Endometrial microvascular endothelial cells (primary cell): ENCODE results near the gene FLYWCH2. TPM values are rescaled to one million over a fixed set of nuclear protein-coding genes. Genes with fewer than 3 reads are reported as not detected.

ENCODE experiments used
- in situ Hi-C: cut with HindIII; loops from 2 replicates; pipeline ENCODE4 v1.10.0; 2017; ENCODE audit warnings: low sequenced_read_pairs, low pct_unique_long_range_greater_than_20kb; ENCODE audit errors: inconsistent ontology term
- total RNA-seq: library from RNA; depleted of rRNA; stranded (reverse); fragments of >200 nt; gene quantifications from one replicate; pipeline ENCODE4 v1.2.3, GENCODE V29; 2015; ENCODE audit errors: inconsistent ontology term

The FLYWCH2 gene
- total RNA-seq, 1 donor from 2014 or later, result 44.1 TPM

DNA sequence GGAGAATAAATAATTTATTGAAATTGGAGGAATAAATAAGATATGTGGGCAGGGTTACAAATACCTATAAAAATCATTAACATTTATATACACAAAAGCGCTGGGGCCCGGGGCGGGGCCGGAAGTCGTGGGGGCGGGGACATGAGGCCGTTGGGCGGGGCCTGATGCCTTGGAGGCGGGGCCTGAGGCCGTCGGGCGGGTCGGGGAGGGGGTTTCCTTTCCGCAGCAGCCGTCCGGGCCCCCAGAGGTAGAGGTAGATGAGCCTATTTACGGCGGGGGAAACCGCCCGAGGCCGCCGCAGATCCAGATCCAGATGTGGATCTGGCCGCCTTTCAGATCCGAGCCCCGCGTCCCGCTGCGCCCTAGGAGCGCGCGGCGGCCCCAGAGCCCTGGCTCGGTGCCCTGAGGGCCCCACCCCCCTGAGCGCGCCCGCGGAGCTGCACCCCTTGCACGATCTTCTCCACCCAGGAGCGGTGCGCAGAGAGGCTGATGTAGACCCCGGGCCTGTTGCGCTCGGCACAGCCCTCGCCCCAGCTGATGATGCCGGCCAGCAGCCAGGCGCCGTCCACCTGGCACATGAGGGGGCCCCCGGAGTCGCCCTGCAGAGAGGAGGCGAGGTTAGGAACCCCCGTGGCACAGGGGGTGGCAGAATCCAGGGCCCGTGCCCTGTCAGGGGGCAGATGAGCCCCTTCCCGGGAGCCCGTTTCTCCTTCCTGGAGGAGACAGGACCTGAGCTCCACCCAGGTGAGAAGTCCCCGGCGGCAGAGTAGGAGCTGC, 30.1 kb upstream of the FLYWCH2 start:
- in situ Hi-C loops, result no loop called here

DNA sequence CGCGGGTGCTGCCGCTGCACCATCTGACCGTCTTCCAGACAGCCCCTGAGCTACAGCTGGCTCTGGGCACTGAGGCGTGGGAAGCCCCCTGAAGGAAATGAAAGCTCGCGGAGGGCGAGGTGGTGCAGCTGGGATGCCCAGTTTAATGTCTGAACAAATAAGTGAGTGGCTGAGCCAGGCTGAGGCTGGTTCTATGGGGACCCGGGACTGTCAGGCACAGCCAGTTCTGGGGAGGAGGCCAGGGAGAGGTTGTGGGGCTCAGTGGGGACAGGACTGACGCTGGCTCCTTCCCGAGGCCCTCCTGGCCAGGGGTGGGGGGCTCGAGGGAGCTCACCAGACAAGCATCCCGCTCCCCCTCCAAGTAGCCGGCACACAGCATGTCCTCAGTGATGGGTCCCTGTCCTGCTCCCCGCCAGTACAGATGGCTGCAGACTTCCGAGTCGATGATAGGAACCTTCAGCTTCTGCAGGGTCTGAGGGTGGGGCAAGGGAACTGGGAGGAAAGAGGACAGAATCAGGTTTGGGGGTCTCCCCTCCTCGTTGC, 29.4 kb upstream of the FLYWCH2 start:
- in situ Hi-C loops, result no loop called here

DNA sequence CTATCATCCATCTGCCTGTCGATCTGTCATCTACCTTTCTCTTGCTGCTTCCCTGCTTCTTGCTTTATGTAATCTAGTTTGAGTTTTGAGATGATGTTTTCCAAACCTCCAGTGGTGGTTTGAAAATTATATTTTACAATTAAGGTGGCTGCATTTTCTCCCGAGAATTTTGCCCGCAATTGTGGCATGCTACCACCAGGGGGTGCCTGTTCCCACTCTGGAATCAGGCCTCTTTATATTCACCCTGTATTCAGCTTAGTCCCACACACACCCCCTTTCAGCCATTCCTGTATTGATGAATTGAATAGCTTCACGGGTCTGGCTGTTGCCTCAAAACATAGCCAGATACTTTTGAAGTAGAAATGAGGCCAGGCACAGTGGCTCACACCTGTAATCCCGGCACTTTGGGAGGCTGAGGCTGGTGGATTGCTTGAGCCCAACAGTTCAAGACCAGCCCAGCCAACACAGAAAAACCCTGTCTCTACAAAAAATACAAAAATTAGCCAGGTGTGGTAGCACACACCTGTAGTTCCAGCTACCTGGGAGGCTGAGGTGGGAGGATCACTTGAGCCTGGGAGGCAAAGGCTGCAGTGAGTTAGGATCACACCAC, 28.2 kb upstream of the FLYWCH2 start:
- in situ Hi-C loops, result no loop called here

DNA sequence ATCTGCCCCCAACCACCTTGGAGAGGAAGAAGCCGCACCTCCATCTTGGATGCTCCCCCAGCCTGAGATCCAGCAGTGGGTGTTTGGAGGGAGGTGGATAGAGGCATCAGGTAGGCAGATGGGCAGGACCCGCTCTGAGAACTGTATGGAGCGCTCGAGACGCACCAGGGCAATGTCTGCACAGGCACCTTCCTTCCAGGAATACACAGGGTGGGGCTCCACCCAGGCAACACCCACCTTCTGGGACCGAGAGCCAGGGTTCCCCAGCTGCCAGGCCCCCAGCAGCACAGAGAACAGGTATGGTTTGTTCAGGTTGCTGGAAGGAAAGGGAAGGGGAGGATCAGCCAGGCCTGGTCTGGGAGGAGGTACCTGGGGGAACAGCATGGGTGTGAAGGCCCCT, 27.5 kb upstream of the FLYWCH2 start:
- in situ Hi-C loops, result no loop called here

DNA sequence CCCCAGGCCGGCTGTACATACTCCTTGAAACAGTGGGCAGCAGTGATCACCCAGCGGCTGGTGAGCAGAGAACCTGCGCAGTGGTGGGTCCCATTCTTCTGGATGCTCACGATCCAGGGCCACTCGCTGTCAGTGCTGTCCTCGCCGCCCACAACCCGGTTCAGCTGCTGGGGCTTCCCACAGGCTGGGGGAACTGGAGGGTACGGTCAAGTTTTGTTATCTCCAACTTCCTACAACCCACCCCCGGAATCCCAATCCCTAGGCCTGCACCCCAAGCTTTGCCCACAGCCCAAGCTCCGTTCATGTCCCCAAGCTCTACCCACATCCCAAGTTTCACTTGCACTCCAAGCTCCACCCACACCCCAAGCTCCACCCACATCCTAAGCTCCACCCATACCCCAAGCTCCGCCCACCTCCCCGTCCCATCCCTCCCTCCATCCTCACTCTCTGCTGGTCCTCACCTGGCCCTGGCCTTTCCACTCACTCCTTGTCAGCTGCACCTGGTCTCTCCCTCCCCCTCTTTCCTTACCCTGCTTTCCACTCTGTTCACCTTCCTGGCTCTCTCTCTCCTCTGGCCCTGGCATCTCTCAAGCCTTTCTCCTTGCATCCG, 26.8 kb upstream of the FLYWCH2 start:
- in situ Hi-C loops, result no loop called here

DNA sequence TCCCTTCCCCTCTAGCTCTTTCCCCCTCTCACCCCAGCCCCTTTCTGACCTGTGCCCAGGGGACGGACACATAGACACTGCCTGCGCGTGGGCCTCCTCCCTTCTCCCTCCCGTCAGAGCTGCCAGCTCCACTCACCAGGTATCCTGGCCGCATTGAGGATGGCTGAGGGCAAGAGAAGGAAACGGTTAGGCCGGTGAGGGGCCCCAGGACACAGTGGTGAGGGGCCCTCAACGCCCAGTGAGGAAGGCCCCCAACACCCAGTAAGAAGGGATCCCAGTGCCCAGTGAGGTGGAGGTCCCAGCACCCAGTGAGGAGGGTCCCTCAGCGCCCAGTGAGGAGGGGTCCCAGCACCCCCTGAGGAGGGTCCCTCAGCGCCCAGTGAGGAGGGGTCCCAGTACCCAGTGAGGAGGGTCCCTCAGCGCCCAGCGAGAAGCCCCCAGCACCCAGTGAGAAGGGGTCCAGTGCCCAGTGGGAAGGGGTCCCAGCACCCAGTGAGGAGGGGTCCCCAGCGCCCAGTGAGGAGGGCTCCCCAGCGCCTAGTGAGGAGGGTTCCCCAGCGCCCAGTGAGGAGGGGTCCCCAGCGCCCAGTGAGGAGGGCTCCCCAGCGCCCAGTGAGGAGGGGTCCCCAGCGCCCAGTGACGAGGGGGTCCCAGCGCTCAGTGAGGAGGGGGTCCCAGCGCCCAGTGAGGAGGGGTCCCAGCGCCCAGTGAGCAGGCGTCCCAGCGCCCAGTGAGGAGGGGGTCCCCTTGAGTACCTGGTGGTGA, 26.1 kb upstream of the FLYWCH2 start:
- in situ Hi-C loops, result no loop called here

DNA sequence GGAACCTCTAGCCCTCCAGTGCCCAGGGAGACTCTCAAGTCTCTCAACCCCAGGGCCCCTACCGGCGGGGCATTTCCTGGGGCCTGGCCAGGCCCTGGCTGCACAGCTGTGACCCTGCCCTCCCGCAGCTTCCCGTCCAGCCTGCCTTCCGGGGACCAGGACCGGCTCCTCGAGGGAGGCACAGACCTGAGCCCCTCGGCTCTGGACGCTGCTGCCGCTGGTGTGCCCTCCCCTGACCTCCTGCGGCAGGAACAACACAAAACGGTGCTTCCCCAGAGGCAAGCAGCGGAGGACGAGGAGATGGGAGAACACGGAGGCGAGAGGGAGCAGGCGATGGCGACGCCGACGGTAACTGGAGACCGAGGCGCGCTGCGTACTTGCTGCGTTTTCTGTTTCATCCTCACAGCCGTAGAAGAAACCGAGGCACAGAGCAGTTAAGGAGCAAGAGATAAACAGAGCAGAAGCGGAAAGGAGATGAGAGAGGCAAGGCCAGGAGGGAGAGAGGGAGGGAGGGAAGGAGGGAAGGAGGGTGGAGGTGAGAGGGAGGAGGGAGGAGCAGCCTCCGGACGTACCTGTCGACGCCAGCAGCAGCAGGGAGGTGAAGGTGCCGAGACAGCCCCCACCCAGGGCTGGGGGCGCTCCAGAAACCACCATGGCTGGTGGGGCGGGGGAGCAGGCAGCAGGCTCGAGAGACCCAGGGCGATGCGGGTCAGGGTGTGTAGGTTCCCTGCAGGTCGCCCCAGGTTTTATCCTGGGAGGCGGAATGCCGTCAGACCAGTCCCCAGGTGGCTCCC, 25.4 kb upstream of the FLYWCH2 start, which contains the start of gene PRSS22:
Gene PRSS22, minus strand, starts transcription at position 720 of the 794 bp plus-strand sequence. Its CDS starts 66 bp downstream, at position 654.
- in situ Hi-C loops, result no loop called here

DNA sequence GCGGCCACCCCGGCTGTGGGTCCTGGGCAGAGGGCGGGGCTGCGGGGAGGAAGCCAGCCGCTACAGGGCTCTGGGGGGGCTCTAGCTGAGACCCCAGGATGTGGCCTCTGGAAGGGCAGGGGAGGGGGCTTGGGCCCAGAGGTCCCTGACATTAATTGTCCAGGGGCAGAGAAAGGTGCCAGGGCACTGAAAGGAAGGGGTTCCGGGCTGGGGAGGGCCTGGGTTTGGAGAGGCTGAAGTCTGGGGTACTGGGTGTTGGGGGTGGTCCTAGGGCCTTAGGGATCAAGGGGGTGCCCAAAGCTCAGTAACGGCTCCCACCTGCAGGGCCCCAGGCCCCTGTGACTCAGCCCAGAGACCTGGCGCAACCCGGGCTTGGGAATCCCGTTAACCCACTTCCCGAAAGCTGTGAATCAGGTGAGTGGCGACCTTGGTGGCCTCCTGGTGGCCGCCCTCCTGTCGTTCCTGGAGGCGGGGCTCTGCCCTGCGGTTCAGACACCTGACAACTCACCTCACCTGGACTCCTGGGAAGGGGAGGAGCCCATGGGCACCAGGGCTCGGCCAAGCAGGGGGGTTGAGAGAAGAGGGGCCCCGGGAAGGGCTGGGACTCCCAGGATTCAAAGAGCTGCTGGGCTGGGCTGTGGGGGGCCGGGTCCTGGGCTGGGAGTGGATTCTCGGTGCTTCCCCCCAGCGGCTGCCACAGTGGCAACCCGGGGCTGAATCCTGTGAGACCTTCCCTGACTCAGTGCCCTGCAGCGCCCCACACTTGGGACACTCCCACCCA, 24.6 kb upstream of the FLYWCH2 start:
- in situ Hi-C loops, result no loop called here

DNA sequence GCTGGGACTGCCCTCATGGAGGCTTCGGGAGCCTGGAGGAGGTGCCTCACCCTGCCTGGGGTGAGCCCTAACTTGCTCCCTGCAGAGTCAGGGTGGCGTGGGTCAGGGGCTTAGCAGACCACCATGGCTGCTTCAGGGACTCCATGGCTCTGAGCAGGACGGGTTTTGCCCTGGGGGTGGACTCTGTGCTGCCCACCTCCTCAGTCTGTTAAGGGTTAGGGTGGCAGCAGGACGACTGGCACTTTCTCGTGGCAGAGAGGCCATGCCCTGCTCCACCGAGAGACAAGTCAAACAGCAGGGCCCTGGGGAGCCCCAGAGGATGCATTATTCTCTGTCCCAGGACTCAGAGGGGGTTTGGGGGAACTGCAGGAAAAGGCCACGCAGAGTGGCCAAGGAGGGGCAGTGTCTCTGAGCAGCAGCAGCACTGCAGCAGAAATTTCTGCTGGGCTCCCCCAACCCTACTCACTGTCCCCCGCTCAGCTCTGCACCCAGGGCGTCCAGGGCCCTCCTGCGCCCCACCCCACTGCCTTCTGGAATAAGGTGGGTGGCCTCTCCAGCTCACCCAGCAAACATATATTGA, 23.2 kb upstream of the FLYWCH2 start:
- in situ Hi-C loops, result no loop called here

DNA sequence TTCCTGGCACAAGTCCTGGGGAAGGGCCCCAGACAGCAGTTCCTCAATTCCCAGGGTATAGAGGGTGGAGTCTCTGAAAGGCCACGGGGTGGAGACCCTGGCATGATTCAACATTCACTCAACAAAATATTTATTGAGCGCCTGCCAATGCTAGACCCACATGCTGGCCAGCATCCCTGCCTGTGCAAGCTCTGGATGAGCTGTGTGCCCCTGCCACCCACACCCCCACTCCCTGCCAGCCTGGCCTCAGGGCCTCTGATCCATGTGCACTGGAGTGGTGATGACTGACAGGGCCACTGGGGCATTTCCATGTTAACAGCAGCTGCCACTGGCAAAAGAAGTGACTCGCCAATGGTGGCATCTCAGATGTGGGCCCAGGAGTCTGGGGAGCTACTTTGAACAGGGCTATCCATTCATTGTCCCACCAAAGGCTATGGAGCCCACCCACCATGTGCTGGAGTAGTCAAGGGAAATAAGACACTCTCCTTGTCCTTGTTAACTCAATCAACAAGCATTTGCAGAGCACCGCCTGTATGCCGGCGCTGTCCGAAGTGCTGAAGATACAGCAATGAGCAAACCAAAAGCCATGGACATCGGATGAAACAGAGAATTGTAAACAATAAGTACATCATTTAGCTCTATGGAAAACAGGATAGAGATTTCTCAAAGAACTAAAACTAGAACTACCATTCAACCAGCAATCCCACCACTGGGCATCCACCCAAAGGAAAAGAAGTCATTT, 22.0 kb upstream of the FLYWCH2 start:
- in situ Hi-C loops, result no loop called here

DNA sequence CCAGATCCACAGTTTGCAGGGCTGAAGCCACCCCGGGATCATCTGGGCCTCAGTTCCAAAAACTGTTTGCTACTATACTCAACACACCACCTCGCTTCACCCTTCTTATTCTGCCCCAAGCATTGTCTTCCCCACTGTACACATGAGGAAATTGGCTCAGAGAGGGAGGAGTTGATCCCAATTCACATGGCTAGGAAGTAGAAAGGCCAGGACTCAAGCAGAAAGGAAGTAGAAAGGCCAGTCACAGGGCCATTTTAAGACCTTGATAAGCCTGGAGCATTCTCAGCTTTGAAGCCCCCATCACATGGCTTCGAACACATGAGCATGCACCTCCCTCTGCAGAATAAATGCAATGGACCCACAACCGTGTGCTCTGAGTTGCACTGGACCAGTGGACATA, 17.4 kb upstream of the FLYWCH2 start:
- in situ Hi-C loops, result no loop called here

DNA sequence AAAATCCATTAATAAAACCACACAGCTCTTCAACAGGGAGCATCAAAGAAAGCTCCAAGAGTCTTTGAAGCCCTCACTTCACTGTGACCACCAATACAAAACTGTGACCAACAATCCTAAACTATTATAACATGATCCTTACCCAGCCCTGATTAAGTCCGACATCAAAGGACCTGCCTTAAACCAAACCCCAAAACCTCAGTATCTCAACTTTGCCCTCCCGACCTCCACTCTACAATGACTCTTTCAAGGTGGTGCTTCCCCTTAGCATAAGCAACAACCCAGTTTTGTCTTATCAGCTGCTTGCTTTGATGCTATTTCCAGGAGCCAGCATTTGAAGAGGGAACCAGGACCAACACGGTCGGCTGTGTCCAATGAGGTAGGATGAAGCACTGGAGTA, 16.6 kb upstream of the FLYWCH2 start:
- in situ Hi-C loops, result no loop called here

DNA sequence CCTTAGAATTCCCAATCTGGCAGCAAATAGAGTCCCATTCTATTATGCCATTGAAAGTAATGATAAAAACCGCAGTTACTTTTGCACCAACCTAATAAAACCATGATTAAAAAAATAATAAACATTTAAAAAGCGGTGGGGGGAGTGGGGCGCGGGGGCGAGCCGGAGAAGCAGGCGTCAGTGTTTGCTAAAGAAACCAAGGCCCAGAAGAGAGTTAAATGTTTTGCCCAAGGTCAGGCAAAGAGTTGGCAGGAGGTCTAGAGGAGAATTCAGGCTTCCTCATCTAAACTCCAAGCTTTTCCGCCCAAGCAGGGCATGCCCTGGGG, 15.4 kb upstream of the FLYWCH2 start:
- in situ Hi-C loops, result no loop called here

DNA sequence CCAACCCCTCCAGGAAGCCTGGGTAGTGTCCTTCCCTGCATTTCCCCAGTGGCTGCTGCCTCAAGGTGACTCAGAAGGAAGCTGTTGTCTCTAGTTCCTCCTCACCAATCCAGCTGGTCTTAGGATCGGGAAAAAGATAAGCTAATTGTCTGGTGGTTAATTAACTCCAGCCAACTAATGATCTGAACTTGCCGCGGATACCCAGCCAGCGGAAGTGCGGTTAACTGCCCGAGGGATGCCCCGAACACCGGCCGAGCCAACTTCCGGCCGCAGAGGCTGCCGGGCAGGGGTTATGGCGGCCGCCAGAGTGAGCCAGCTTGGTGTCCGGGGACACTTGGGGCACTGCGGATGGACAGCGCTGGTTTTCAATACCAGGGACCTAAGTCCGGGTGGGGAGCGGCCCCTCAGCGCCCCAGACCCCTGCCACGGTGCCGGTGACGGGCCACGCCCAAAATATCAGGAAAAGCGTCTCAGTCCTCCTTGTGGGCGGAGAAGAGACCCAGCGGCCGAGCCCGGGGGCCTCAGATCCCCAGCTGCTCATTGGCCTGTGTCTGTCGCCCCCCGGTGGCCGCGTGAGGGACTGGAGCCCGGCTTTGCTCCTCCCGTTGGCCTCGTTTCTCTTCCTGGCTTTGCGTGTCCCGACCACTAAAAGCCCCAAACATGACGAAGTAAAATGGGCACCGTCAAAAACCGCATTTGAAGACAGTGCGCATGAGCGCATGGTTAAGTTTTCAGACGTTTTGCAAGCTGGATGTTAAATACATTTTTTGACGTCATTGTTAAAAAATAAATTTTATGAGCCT, 14.8 kb upstream of the FLYWCH2 start:
- in situ Hi-C loops, result no loop called here

DNA sequence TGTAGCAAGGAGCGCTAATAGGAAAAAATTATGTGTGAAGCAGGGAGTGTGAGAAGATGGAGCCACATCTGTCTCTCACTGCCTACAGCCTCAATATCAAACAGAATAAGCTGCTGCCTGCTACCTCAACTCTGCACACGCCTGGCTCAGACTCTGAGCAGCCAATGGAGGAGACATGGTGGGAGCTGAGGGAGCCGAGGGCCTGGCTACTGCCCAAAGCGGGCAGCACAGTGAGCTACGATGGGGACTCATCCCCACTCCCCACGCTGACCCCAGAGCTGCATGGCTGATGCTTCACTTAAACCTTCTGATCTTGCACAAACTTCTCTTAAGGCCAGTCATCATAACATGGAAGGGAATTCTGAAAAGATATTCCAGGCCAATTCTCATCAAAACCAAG, 11.1 kb upstream of the FLYWCH2 start:
- in situ Hi-C loops, result no loop called here
